ENCODE results near the gene ARID5B. TPM values are rescaled to one million over a fixed set of nuclear protein-coding genes. Genes with fewer than 3 reads are reported as not detected.
A peak's percentile ranks its signal among the peaks of the same experiment; 100 is the strongest.

ARID5B gene
- total RNA-seq, 1 donor = 94.1 TPM

DNA sequence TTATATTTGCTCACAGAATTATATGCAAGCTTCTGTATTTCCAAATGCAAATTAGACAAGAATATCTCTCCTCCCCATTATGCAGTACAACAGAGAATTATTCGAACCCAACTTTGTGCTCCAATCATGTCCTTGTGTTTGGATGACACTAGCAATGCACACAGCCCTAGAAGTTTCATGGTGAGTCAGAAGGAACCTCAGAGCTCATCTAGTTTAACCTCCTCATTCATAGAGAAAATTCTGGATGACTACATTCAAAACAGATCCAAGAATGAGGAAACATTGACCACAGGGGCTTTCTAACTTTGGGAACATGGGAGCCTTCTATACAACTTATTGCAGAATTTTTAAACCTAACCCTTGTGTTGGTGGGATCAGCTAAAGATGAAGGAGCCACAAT is 12.8 kb upstream of the ARID5B start:
- Histone ChIP-seq H3K9me3 (ENCODE audit: low read depth, low read length) (no peaks in the 10 kb centered on the region), H3K4me1 (ENCODE audit: insufficient read depth, low read length) (peaks cover 19% of the 10 kb centered on the region), H4K20me1 (ENCODE audit: insufficient read depth, low read length) (no peaks in the 10 kb centered on the region), H3K27ac (ENCODE audit: low read depth, low read length) (no peak overlapping the region), H3K4me3 (ENCODE audit: insufficient read depth, low read length) (no peak overlapping the region), H3K27me3 (ENCODE audit: insufficient read depth, low read length) (no peaks in the 10 kb centered on the region), H2AFZ (ENCODE audit: low read length) (no peak overlapping the region), H3K79me2 (ENCODE audit: insufficient read depth, low read length) (no peaks in the 10 kb centered on the region), H3K4me2 (ENCODE audit: insufficient read depth, low read length) (no peak overlapping the region), H3K36me3 (ENCODE audit: insufficient read depth, low read length) (no peaks in the 10 kb centered on the region)
- no peak for DNase-seq (ENCODE audit: insufficient read length, low spot score, missing footprints)
- TF ChIP-seq, protein P1, sequence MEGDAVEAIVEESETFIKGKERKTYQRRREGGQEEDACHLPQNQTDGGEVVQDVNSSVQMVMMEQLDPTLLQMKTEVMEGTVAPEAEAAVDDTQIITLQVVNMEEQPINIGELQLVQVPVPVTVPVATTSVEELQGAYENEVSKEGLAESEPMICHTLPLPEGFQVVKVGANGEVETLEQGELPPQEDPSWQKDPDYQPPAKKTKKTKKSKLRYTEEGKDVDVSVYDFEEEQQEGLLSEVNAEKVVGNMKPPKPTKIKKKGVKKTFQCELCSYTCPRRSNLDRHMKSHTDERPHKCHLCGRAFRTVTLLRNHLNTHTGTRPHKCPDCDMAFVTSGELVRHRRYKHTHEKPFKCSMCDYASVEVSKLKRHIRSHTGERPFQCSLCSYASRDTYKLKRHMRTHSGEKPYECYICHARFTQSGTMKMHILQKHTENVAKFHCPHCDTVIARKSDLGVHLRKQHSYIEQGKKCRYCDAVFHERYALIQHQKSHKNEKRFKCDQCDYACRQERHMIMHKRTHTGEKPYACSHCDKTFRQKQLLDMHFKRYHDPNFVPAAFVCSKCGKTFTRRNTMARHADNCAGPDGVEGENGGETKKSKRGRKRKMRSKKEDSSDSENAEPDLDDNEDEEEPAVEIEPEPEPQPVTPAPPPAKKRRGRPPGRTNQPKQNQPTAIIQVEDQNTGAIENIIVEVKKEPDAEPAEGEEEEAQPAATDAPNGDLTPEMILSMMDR (IDR thresholded peaks at IDR 0.05; ENCODE audit: extremely low read depth, low read depth, low read length) = no peak

DNA sequence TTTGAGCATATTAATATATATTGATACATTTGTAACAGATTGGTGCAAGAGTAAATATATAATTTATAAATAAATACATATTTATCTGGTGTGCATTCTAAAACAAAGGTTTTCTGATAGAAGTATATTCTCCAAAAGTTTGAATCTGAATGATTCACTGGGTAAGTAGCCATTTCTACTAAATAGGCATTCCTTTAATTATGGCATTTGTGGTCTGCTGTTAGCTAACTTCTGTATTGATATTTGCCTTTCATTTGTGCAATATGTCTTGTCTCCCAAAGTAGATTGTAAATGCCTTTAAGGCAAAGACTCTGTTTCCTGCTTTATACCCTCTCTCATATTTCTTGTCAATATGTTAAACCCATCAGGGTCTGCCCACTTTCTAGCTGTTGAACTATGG is 11.1 kb upstream of the ARID5B start:
- no peaks in the 10 kb centered on the region for H3K27me3 ChIP-seq (ENCODE audit: insufficient read depth, low read length)
- H3K4me3 ChIP-seq (ENCODE audit: insufficient read depth, low read length) = no peak overlapping the region
- H3K4me2 ChIP-seq (ENCODE audit: insufficient read depth, low read length) = no peak overlapping the region
- TF ChIP-seq, protein P1 (IDR thresholded peaks at IDR 0.05; ENCODE audit: extremely low read depth, low read depth, low read length) = no peak
- no peaks in the 10 kb centered on the region for H3K9me3 ChIP-seq (ENCODE audit: low read depth, low read length)
- peak; percentile 65 for DNase-seq (ENCODE audit: insufficient read length, low spot score, missing footprints)
- H3K79me2 ChIP-seq (ENCODE audit: insufficient read depth, low read length) = no peaks in the 10 kb centered on the region
- no peaks in the 10 kb centered on the region for H4K20me1 ChIP-seq (ENCODE audit: insufficient read depth, low read length)
- peaks cover 19% of the 10 kb centered on the region for H3K4me1 ChIP-seq (ENCODE audit: insufficient read depth, low read length)
- no peaks in the 10 kb centered on the region for H3K36me3 ChIP-seq (ENCODE audit: insufficient read depth, low read length)
- no peak overlapping the region for H2AFZ ChIP-seq (ENCODE audit: low read length)
- no peak overlapping the region for H3K27ac ChIP-seq (ENCODE audit: low read depth, low read length)

DNA sequence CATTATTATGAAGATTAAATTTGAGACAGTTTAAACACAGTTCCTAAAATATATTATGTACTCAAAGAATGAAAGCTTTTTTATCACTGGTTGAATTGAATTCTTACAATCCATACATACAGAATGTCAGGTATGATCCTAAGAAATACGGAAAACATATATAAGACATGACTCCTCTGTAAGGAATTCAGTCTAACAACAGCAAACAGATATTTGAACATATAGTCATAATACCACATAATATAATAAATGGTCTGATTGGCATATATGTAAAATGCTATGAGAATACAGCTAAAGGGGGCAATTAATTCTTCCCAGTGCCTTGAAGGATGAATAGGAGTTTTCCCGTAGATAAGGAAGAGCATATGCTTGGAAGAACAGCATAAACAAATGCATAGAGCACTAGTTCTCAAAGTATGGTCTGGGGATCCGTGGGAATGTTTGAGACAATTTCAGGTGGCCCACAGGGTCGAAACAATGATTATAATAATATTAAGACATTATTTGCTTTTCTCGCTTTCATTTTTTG is 10.6 kb upstream of the ARID5B start:
- Histone ChIP-seq H3K36me3 (ENCODE audit: insufficient read depth, low read length) (no peaks in the 10 kb centered on the region), H3K4me2 (ENCODE audit: insufficient read depth, low read length) (no peak overlapping the region), H3K27ac (ENCODE audit: low read depth, low read length) (no peak overlapping the region), H3K27me3 (ENCODE audit: insufficient read depth, low read length) (no peaks in the 10 kb centered on the region), H4K20me1 (ENCODE audit: insufficient read depth, low read length) (no peaks in the 10 kb centered on the region), H2AFZ (ENCODE audit: low read length) (no peak overlapping the region), H3K79me2 (ENCODE audit: insufficient read depth, low read length) (no peaks in the 10 kb centered on the region), H3K4me1 (ENCODE audit: insufficient read depth, low read length) (peaks cover 19% of the 10 kb centered on the region), H3K4me3 (ENCODE audit: insufficient read depth, low read length) (no peak overlapping the region), H3K9me3 (ENCODE audit: low read depth, low read length) (no peaks in the 10 kb centered on the region)
- TF ChIP-seq, protein P1 (IDR thresholded peaks at IDR 0.05; ENCODE audit: extremely low read depth, low read depth, low read length) = no peak
- no peak for DNase-seq (ENCODE audit: insufficient read length, low spot score, missing footprints)

DNA sequence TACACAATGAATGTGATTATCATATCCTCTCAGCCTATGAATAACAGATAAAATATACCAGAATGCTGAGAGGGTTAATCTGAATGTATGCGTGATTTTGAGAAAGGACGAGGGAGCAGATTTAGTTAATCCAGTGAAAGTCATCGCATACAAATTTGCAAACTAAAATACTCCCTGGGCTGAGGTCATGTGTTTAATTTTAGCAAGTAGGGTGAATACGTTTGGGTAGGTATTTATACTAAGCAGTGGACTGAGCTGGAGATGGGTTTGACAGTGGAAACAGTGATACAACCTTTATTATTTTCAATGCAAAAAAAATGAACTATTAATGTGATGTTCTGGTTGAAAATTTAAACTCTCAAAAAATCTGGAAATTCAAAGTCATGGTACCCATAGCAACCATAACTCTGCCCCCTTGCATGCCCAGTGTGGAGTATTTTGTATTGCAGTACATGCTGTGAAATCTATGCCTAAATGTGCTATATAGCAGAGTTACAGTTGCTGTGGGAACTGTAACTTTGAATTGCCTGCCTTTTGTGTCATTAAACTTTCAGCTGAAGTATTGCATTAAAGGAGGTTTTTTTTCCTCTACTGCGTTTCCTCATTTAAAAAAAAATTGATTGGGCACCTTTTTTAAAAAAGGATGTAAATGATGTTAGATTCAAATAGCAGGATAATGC is 9.5 kb upstream of the ARID5B start:
- DNase-seq (ENCODE audit: insufficient read length, low spot score, missing footprints) = peak; percentile 26

More for the DNA sequence above, 9.5 kb upstream of the ARID5B start:
- Histone ChIP-seq H3K9me3 (ENCODE audit: low read depth, low read length) (no peaks in the 10 kb centered on the region), H2AFZ (ENCODE audit: low read length) (no peak overlapping the region), H3K4me2 (ENCODE audit: insufficient read depth, low read length) (no peak overlapping the region), H3K4me1 (ENCODE audit: insufficient read depth, low read length) (peaks cover 24% of the 10 kb centered on the region), H3K27me3 (ENCODE audit: insufficient read depth, low read length) (no peaks in the 10 kb centered on the region), H3K36me3 (ENCODE audit: insufficient read depth, low read length) (no peaks in the 10 kb centered on the region), H3K27ac (ENCODE audit: low read depth, low read length) (no peak overlapping the region), H3K4me3 (ENCODE audit: insufficient read depth, low read length) (no peak overlapping the region), H4K20me1 (ENCODE audit: insufficient read depth, low read length) (no peaks in the 10 kb centered on the region), H3K79me2 (ENCODE audit: insufficient read depth, low read length) (no peaks in the 10 kb centered on the region)
- TF ChIP-seq, protein P1 (IDR thresholded peaks at IDR 0.05; ENCODE audit: extremely low read depth, low read depth, low read length) = no peak
